BLaER1 treated with 17β-estradiol and CSF1 and Interleukin-3, amounts not matched to agents 10 nM and 100 nM (cell line): Measurements from ENCODE around the gene OSBPL9.

ENCODE experiments used
- H3K27ac ChIP-seq, 11 experiments: shearing (Covaris generic); formaldehyde crosslinking; 2 replicates each; pipeline ENCODE4 v1.8.1; 2022
- H3K27me3 ChIP-seq, 11 experiments: shearing (Covaris generic); formaldehyde crosslinking; 2 replicates each; pipeline ENCODE4 v1.8.1; 2022
- H3K36me3 ChIP-seq, 11 experiments: shearing (Covaris generic); formaldehyde crosslinking; 2 replicates each; pipeline ENCODE4 v1.8.1; 2022
- H3K4me1 ChIP-seq, 10 experiments: shearing (Covaris generic); formaldehyde crosslinking; 2 replicates each; pipeline ENCODE4 v1.8.1; 2022
- H3K4me2 ChIP-seq, 11 experiments: shearing (Covaris generic); formaldehyde crosslinking; 2 replicates each; pipeline ENCODE4 v1.8.1; 2022
- H3K4me3 ChIP-seq, 10 experiments: shearing (Covaris generic); formaldehyde crosslinking; 2 replicates each; pipeline ENCODE4 v1.8.1; 2022
- H3K9ac ChIP-seq, 11 experiments: shearing (Covaris generic); formaldehyde crosslinking; 2 replicates each; pipeline ENCODE4 v1.8.1; 2022
- H3K9me3 ChIP-seq, 11 experiments: shearing (Covaris generic); formaldehyde crosslinking; replicated peaks in 1 of 11; 2 replicates each; pipeline ENCODE4 v1.8.1; 2022
- H4K20me1 ChIP-seq, 11 experiments: shearing (Covaris generic); formaldehyde crosslinking; 2 replicates each; pipeline ENCODE4 v1.8.1; 2022
- Cebpa-rat ChIP-seq, 11 experiments: shearing (Covaris generic); IDR thresholded peaks; 2 replicates each; pipeline ENCODE4 v1.8.1; 2022

Gene OSBPL9

GRCh38 chr1:51709951-51710350 is 93.1 kb downstream of the OSBPL9 start:
- Histone ChIP-seq H3K27me3 (no peaks in the 10 kb centered on the region), H3K4me2 (no peak overlapping the region), H3K36me3 (peaks cover 0 to 10% (median 0%) of the 10 kb centered on the region in 11 experiments; a peak in 3 of 22 replicates), H3K27ac (no peak overlapping the region), H3K4me1 (no peaks in the 10 kb centered on the region), H4K20me1 (peaks cover 0 to 27% (median 0%) of the 10 kb centered on the region in 11 experiments; a peak in 6 of 22 replicates), H3K9ac (no peak overlapping the region), H3K4me3 (no peak overlapping the region), H3K9me3 (peaks cover 0 to 18% (median 8%) of the 10 kb centered on the region in 11 experiments; a peak in 13 of 22 replicates)
- TF ChIP-seq Cebpa-rat (IDR thresholded peaks at IDR 0.05), result no peak

DNA sequence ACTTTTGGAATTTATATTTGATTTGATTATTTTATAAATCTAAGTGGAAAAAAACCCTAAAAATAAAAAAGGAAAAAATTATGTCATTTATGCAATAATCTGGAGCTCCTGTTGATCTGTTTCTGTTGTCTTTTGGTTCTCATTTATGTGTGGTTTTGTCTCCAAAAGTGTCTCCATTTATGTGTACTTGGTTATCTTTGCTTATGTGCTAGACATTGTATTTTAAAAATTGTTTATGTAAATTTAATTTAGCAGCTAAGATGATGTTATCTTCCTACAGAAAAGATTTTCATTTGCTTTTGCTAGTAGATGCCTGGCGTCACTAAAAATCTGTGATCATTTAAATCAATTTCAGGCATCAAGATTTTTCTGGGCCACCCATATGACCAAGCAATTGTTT is 95.7 kb downstream of the OSBPL9 start:
- Histone ChIP-seq H3K4me1 (no peaks in the 10 kb centered on the region), H3K36me3 (peaks cover 0 to 25% (median 2%) of the 10 kb centered on the region in 11 experiments; a peak in 5 of 22 replicates), H3K9me3 (peaks cover 0 to 18% (median 8%) of the 10 kb centered on the region in 11 experiments; a peak in 14 of 22 replicates), H3K27me3 (no peaks in the 10 kb centered on the region), H3K9ac (no peak overlapping the region), H3K27ac (no peak overlapping the region), H3K4me2 (no peak overlapping the region), H3K4me3 (no peak overlapping the region), H4K20me1 (peaks cover 0 to 16% (median 0%) of the 10 kb centered on the region in 11 experiments; a peak in 6 of 22 replicates)
- no peak for TF ChIP-seq Cebpa-rat (IDR thresholded peaks at IDR 0.05)

GRCh38 chr1:51714374-51715019 is 97.6 kb downstream of the OSBPL9 start:
- no peak for TF ChIP-seq Cebpa-rat (IDR thresholded peaks at IDR 0.05)
- Histone ChIP-seq H3K27me3 (no peaks in the 10 kb centered on the region), H3K36me3 (peaks cover 0 to 30% (median 5%) of the 10 kb centered on the region in 11 experiments; a peak in 5 of 22 replicates), H3K9me3 (peaks cover 0 to 18% (median 8%) of the 10 kb centered on the region in 11 experiments; a peak in 14 of 22 replicates), H3K4me2 (no peak overlapping the region), H3K27ac (no peak overlapping the region), H3K9ac (no peak overlapping the region), H3K4me1 (peaks cover 0 to 8% (median 0%) of the 10 kb centered on the region in 10 experiments; a peak in 1 of 20 replicates), H3K4me3 (no peak overlapping the region), H4K20me1 (peaks cover 0 to 6% (median 0%) of the 10 kb centered on the region in 11 experiments; a peak in 3 of 22 replicates)

DNA sequence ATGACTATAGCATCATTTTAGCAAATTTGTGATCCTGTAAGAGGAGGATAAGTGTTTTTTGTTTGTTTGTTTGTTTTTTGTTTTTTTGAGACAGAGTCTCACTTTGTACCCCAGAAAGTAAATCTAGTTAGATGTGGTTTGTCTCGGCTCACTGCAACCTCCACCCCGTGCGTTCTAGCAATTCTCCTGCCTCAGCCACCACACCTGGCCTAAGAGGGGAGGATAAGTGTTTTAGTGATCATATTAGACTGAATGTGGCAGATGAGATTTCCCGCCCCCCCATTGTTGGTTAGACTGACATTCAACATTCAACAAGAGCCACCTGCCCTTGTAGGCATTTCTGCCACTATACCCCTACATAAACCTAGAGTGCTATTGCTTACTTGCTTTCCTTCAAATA is 98.5 kb downstream of the OSBPL9 start:
- Histone ChIP-seq H4K20me1 (peaks cover 0 to 2% (median 0%) of the 10 kb centered on the region in 11 experiments; a peak in 1 of 22 replicates), H3K9me3 (peaks cover 0 to 18% (median 8%) of the 10 kb centered on the region in 11 experiments; a peak in 13 of 22 replicates), H3K27me3 (no peaks in the 10 kb centered on the region), H3K27ac (no peak overlapping the region), H3K4me3 (no peak overlapping the region), H3K9ac (no peak overlapping the region), H3K36me3 (peaks cover 0 to 33% (median 4%) of the 10 kb centered on the region in 11 experiments; a peak in 4 of 22 replicates), H3K4me1 (peaks cover 0 to 8% (median 0%) of the 10 kb centered on the region in 10 experiments; a peak in 1 of 20 replicates), H3K4me2 (no peak overlapping the region)
- TF ChIP-seq Cebpa-rat (IDR thresholded peaks at IDR 0.05), result no peak

DNA sequence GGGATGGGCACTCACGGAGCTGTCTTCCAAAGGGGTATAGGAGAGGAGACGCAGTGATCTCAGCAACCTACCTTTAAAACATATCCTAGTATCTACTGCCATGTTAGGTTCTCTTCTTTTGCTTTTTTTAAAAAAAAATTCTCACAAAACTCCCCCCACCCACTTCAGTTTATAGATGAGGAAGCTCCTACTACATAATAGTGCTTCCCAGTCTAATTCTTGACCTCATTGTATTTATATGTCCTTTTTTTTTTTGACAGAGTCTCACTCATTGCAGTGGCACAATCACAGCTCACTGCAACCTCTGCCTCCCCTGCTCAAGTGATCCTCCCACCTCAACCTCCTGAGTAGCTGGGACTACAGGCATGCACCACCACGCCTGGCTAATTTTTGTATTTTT is 99.9 kb downstream of the OSBPL9 start:
- no peaks in the 10 kb centered on the region for H4K20me1 ChIP-seq
- no peaks in the 10 kb centered on the region for H3K27me3 ChIP-seq
- H3K27ac ChIP-seq, result no peak overlapping the region
- peaks cover 0 to 11% (median 4%) of the 10 kb centered on the region in 11 experiments; a peak in 8 of 22 replicates for H3K9me3 ChIP-seq
- peaks cover 0 to 8% (median 0%) of the 10 kb centered on the region in 10 experiments; a peak in 1 of 20 replicates for H3K4me1 ChIP-seq
- no peak overlapping the region for H3K4me2 ChIP-seq
- peaks cover 0 to 38% (median 5%) of the 10 kb centered on the region in 11 experiments; a peak in 4 of 22 replicates for H3K36me3 ChIP-seq
- no peak overlapping the region for H3K4me3 ChIP-seq
- no peak for TF ChIP-seq Cebpa-rat (IDR thresholded peaks at IDR 0.05)
- H3K9ac ChIP-seq, result no peak overlapping the region

GRCh38 chr1:51717842-51718241 is 101.0 kb downstream of the OSBPL9 start:
- Histone ChIP-seq H3K4me2 (no peak overlapping the region), H3K4me3 (no peak overlapping the region), H3K36me3 (peaks cover 0 to 38% (median 5%) of the 10 kb centered on the region in 11 experiments; a peak in 4 of 22 replicates), H3K27ac (no peak overlapping the region), H3K9me3 (peaks cover 0 to 5% (median 0%) of the 10 kb centered on the region in 11 experiments; a peak in 6 of 22 replicates), H4K20me1 (no peaks in the 10 kb centered on the region), H3K4me1 (peaks cover 0 to 8% (median 0%) of the 10 kb centered on the region in 10 experiments; a peak in 1 of 20 replicates), H3K9ac (no peak overlapping the region), H3K27me3 (no peaks in the 10 kb centered on the region)
- TF ChIP-seq Cebpa-rat (IDR thresholded peaks at IDR 0.05), result no peak

DNA sequence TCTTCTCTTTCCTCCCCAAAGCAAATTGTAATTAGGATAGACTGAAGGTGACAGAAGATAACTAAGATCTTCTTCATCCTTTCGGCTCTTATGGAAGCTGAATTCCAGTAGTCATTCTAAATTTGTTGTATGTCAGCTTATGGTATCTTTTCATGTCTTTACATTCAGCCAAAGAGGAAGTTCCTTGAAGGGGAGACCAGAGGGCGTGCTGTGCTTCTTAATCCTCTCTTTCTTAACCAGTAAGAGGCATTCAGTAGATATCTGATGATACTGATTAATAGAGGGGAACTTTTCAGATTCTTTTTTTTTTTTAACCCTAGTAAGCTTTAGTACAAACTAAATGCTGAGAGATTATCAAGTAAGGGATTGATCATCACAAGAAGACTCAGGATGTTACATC is 102.3 kb downstream of the OSBPL9 start:
- H3K27me3 ChIP-seq, result no peaks in the 10 kb centered on the region
- no peaks in the 10 kb centered on the region; a peak in 2 of 22 replicates for H3K9me3 ChIP-seq
- no peaks in the 10 kb centered on the region for H4K20me1 ChIP-seq
- H3K4me2 ChIP-seq, result no peak overlapping the region
- TF ChIP-seq Cebpa-rat (IDR thresholded peaks at IDR 0.05), result no peak
- H3K36me3 ChIP-seq, result peaks cover 0 to 38% (median 5%) of the 10 kb centered on the region in 11 experiments; a peak in 4 of 22 replicates
- no peak overlapping the region for H3K27ac ChIP-seq
- peaks cover 0 to 13% (median 0%) of the 10 kb centered on the region in 10 experiments; a peak in 2 of 20 replicates for H3K4me1 ChIP-seq
- H3K4me3 ChIP-seq, result no peak overlapping the region
- H3K9ac ChIP-seq, result no peak overlapping the region

- Histone ChIP-seq H3K9ac (no peak overlapping the region), H3K4me1 (peaks cover 8 to 27% (median 11%) of the 10 kb centered on the region in 10 experiments), H3K4me2 (no peak overlapping the region), H3K9me3 (no peaks in the 10 kb centered on the region), H3K4me3 (no peak overlapping the region), H3K36me3 (peaks cover 0 to 9% (median 0%) of the 10 kb centered on the region in 11 experiments; a peak in 1 of 22 replicates), H3K27me3 (no peaks in the 10 kb centered on the region), H3K27ac (no peak overlapping the region), H4K20me1 (peaks cover 0 to 11% (median 0%) of the 10 kb centered on the region in 11 experiments; a peak in 1 of 22 replicates)
- TF ChIP-seq Cebpa-rat (IDR thresholded peaks at IDR 0.05), result no peak
Measured at GRCh38 chr1:51724797-51725196, 107.9 kb downstream of the OSBPL9 start.

- no peak overlapping the region for H3K4me3 ChIP-seq
- 0 out of 22 replicates have a peak, but pooled peaks cover 0 to under 1% (median 0%) of the 10 kb centered on the region in 11 experiments for H3K36me3 ChIP-seq
- TF ChIP-seq Cebpa-rat (IDR thresholded peaks at IDR 0.05), result no peak
- H4K20me1 ChIP-seq, result peaks cover 0 to 11% (median 3%) of the 10 kb centered on the region in 11 experiments; a peak in 10 of 22 replicates
- H3K27me3 ChIP-seq, result no peaks in the 10 kb centered on the region
- H3K9me3 ChIP-seq, result no peaks in the 10 kb centered on the region
- 0 out of 22 replicates have a peak overlapping the region, but pooled peaks of 1 of the 11 experiments have one; percentile 11 for H3K4me2 ChIP-seq
- H3K27ac ChIP-seq, result no peak overlapping the region
- H3K9ac ChIP-seq, result no peak overlapping the region
- H3K4me1 ChIP-seq, result peaks cover 11 to 31% (median 18%) of the 10 kb centered on the region in 10 experiments
Measured at GRCh38 chr1:51726051-51726450, 109.2 kb downstream of the OSBPL9 start.
